ENCODE data around the gene KCNJ12.
"Not testable (repeated sequence)": the region's sequence is repeated elsewhere in the genome, so short reads cannot be mapped to it uniquely, and the experiment has no call there.

- not testable (repeated sequence) for TF ChIP-seq CTCF, POLR2A (IDR thresholded peaks at IDR 0.05)
These were observed 38.1 kb upstream of the KCNJ12 start for GRCh38 chr17:21337981-21338625.
